ENCODE results near the gene PDZK1IP1.

PDZK1IP1 gene

DNA sequence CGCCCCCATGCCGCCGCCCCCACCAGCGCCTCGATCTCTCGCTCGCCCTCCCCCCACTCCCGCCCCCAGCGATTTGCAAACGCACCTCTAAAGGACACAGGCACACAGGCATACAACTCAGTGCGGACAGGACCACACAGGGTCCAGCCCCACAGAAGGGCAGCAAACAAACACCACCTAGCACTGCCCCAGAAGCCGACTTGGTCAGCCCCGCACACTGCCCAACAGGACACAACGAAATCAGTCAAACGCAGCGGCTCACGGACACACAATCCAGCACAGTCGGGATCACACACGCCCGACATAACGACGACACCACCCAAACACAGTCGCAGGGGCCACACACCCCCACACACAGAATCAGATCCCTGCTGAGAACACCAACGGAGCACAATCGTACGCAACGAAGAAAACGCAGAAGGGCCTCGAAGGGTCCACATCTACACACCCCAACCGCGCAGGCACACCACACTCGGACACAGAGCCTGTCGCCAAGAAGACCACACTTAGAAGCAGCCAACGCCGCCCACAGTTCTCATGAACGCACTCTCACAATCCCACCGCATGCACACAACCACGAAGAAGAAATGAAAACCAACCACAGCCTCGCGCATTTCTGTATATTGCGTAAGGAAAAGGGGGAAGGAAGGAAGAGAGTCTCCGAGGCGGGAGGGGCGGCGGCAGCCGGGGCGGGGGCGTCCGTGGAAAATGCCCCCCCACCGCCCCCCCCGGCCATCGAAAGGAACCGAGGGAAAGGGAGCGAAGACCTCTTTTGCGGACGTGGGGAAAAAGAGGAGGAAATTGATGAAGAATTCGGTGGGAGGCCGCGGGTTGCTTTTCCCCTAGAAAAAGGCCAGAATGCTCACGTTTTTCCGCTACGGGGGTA, 41.7 kb upstream of the PDZK1IP1 start:
- no peaks in the 10 kb centered on the region for H3K9me3 ChIP-seq (ENCODE audit: insufficient read depth, low read length, severe bottlenecking)
- H3K36me3 ChIP-seq (ENCODE audit: insufficient read depth, low read length): no peaks in the 10 kb centered on the region
- no peak overlapping the region for H2AFZ ChIP-seq (ENCODE audit: low read depth, low read length)
- no peaks in the 10 kb centered on the region for H3K79me2 ChIP-seq (ENCODE audit: insufficient read depth, low read length)
- no peaks in the 10 kb centered on the region for H3K4me1 ChIP-seq (ENCODE audit: insufficient read depth, low read length)
- no peak overlapping the region for H3K4me3 ChIP-seq (ENCODE audit: low read depth in 1 of 2, low read length in 2 of 2)
- no peak overlapping the region for H3K9ac ChIP-seq (ENCODE audit: low read depth, low read length)
- H4K20me1 ChIP-seq (ENCODE audit: insufficient read depth, low read length): no peaks in the 10 kb centered on the region
- no peak overlapping the region for H3K4me2 ChIP-seq (ENCODE audit: insufficient read depth, low read length)
- DNase-seq (no peak), ATAC-seq (ENCODE audit: insufficient read depth, low read depth) (no peak)
- TF ChIP-seq, protein P1, sequence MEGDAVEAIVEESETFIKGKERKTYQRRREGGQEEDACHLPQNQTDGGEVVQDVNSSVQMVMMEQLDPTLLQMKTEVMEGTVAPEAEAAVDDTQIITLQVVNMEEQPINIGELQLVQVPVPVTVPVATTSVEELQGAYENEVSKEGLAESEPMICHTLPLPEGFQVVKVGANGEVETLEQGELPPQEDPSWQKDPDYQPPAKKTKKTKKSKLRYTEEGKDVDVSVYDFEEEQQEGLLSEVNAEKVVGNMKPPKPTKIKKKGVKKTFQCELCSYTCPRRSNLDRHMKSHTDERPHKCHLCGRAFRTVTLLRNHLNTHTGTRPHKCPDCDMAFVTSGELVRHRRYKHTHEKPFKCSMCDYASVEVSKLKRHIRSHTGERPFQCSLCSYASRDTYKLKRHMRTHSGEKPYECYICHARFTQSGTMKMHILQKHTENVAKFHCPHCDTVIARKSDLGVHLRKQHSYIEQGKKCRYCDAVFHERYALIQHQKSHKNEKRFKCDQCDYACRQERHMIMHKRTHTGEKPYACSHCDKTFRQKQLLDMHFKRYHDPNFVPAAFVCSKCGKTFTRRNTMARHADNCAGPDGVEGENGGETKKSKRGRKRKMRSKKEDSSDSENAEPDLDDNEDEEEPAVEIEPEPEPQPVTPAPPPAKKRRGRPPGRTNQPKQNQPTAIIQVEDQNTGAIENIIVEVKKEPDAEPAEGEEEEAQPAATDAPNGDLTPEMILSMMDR (IDR thresholded peaks at IDR 0.05; ENCODE audit: borderline replicate concordance, extremely low read depth, low read length, poor library complexity, severe bottlenecking): no peak
- TF ChIP-seq EZH2 (IDR thresholded peaks at IDR 0.05; ENCODE audit: borderline replicate concordance, low read depth, low read length, severe bottlenecking): no peak
- peaks cover 14% of the 10 kb centered on the region for H3K27me3 ChIP-seq (ENCODE audit: insufficient read depth, low read length, poor library complexity)
- H3K27ac ChIP-seq (ENCODE audit: low read length): no peak overlapping the region

DNA sequence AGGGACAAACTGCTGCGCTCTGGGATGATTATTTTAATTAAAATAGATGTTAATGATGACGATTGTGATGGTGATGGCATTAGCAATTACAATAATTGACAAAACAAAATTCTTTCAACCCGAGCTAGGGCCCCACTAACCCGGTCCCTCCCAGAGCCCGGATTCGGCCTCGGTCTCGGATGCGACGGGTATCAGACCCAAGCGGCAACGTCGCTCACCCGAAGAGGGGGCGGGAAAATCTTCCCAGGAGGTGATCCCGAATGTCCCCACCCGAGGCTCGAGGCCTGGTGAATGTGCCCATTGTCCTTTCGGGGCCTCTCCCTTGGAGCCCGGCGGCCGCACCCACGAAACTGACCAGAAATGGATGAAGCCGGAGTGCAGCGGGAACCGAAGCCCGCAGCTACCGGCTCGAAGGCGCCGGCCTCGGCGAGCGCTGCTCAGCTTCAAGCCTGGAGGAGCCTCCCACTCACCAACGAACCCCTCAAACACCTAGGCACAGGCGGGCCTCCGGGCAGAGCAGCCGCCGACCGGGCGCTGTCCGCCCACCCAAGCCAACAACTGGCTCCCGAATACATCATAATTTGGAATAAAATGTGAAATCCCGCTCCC, 41.0 kb upstream of the PDZK1IP1 start:
- no peaks in the 10 kb centered on the region for H3K36me3 ChIP-seq (ENCODE audit: insufficient read depth, low read length)
- no peaks in the 10 kb centered on the region for H3K9me3 ChIP-seq (ENCODE audit: insufficient read depth, low read length, severe bottlenecking)
- H3K9ac ChIP-seq (ENCODE audit: low read depth, low read length): no peak overlapping the region
- H4K20me1 ChIP-seq (ENCODE audit: insufficient read depth, low read length): no peaks in the 10 kb centered on the region
- no peak overlapping the region for H3K4me3 ChIP-seq (ENCODE audit: low read depth in 1 of 2, low read length in 2 of 2)
- H3K79me2 ChIP-seq (ENCODE audit: insufficient read depth, low read length): no peaks in the 10 kb centered on the region
- ATAC-seq (ENCODE audit: insufficient read depth, low read depth) (no peak), DNase-seq (no peak)
- H3K27ac ChIP-seq (ENCODE audit: low read length): no peak overlapping the region
- no peak overlapping the region for H2AFZ ChIP-seq (ENCODE audit: low read depth, low read length)
- no peak overlapping the region for H3K4me2 ChIP-seq (ENCODE audit: insufficient read depth, low read length)
- TF ChIP-seq, protein P1 (IDR thresholded peaks at IDR 0.05; ENCODE audit: borderline replicate concordance, extremely low read depth, low read length, poor library complexity, severe bottlenecking): no peak
- no peak for TF ChIP-seq EZH2 (IDR thresholded peaks at IDR 0.05; ENCODE audit: borderline replicate concordance, low read depth, low read length, severe bottlenecking)
- no peaks in the 10 kb centered on the region for H3K4me1 ChIP-seq (ENCODE audit: insufficient read depth, low read length)
- H3K27me3 ChIP-seq (ENCODE audit: insufficient read depth, low read length, poor library complexity): peaks cover 14% of the 10 kb centered on the region

DNA sequence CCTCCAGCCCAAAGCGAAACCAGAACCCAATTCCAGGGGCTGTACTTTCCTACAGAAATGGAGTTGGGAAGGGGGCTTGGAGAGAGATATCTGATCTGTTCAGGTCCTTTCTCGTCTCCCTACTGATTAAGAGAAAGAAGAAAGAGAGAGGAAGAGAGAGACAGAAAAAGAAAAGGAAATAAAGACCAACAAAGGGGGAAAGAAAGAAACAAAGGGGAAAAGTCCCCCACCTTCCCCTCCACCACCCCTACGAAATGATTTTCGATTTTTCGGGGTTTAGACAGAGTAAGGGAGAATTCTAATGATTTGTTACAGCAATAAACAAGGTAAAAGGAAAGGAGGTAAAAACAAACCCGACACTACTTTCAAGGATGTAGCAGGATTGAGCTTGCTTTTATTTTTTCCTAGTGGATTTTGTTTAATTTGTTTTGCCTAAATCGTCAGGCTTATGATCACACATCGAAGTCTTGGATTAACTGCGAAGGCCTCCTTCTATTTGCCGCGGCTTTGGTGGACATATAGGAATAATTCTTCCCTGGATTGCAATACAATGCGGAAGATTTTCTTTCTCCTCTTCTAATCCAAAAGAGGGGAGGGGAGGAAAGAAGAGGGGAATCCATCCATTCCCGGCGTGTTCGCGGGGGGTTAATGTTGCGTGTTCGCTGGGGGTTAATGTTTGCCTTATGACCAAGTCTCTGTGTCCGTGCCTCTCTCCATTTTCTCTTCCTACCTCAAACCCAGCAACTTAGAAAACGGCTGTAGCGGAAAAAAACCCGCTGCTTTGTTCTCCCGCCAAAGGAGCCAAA, 40.3 kb upstream of the PDZK1IP1 start:
- Histone ChIP-seq H3K79me2 (ENCODE audit: insufficient read depth, low read length) (no peaks in the 10 kb centered on the region), H3K27ac (ENCODE audit: low read length) (no peak overlapping the region), H3K27me3 (ENCODE audit: insufficient read depth, low read length, poor library complexity) (peaks cover 14% of the 10 kb centered on the region), H3K9me3 (ENCODE audit: insufficient read depth, low read length, severe bottlenecking) (no peaks in the 10 kb centered on the region), H3K4me1 (ENCODE audit: insufficient read depth, low read length) (no peaks in the 10 kb centered on the region), H2AFZ (ENCODE audit: low read depth, low read length) (no peak overlapping the region), H4K20me1 (ENCODE audit: insufficient read depth, low read length) (no peaks in the 10 kb centered on the region), H3K36me3 (ENCODE audit: insufficient read depth, low read length) (no peaks in the 10 kb centered on the region), H3K9ac (ENCODE audit: low read depth, low read length) (no peak overlapping the region), H3K4me2 (ENCODE audit: insufficient read depth, low read length) (no peak overlapping the region), H3K4me3 (ENCODE audit: low read depth in 1 of 2, low read length in 2 of 2) (no peak overlapping the region)
- ATAC-seq (ENCODE audit: insufficient read depth, low read depth) (no peak), DNase-seq (no peak)
- no peak for TF ChIP-seq EZH2 (IDR thresholded peaks at IDR 0.05; ENCODE audit: borderline replicate concordance, low read depth, low read length, severe bottlenecking)
- TF ChIP-seq, protein P1 (IDR thresholded peaks at IDR 0.05; ENCODE audit: borderline replicate concordance, extremely low read depth, low read length, poor library complexity, severe bottlenecking): no peak

Measured in DND-41 (cell line).